Measurements from ENCODE around the gene CAMK2A. TPM values are rescaled to one million over a fixed set of nuclear protein-coding genes. Genes with fewer than 3 reads are reported as not detected.

Gene CAMK2A
- total RNA-seq, 1 donor from 2014 or later = 1.5 TPM

DNA sequence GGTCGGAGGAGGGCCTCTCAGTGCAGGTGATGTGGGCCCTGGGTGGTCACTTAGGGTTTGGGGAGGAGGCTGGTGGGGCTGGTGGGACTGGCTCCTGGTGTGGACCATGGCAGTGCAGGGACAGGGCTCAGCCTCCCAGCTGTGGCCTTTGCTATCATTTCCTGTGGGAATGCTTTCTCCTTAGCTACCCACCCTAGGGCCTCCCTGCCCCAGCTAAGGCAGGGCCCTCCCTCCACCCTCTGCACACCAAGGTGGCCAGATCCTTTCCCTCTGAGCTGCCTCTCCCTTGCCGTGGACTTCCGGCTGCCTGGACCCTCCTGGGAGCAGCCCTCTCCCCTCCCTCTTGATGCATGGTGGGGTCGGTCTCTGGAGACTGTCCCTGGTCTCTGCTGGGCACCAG lies 35.9 kb upstream of the CAMK2A start:
- H3K27me3 ChIP-seq = no peaks in the 10 kb centered on the region
- DNase-seq = no peak
- TF ChIP-seq, protein P1, sequence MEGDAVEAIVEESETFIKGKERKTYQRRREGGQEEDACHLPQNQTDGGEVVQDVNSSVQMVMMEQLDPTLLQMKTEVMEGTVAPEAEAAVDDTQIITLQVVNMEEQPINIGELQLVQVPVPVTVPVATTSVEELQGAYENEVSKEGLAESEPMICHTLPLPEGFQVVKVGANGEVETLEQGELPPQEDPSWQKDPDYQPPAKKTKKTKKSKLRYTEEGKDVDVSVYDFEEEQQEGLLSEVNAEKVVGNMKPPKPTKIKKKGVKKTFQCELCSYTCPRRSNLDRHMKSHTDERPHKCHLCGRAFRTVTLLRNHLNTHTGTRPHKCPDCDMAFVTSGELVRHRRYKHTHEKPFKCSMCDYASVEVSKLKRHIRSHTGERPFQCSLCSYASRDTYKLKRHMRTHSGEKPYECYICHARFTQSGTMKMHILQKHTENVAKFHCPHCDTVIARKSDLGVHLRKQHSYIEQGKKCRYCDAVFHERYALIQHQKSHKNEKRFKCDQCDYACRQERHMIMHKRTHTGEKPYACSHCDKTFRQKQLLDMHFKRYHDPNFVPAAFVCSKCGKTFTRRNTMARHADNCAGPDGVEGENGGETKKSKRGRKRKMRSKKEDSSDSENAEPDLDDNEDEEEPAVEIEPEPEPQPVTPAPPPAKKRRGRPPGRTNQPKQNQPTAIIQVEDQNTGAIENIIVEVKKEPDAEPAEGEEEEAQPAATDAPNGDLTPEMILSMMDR (IDR thresholded peaks at IDR 0.05) = no peak
- intact Hi-C loops (cut with DNase I) = no loop called here
- no peak for ATAC-seq
- no peak overlapping the region for H3K27ac ChIP-seq
- no peaks in the 10 kb centered on the region for H3K4me1 ChIP-seq
- no peaks in the 10 kb centered on the region for H3K9me3 ChIP-seq
- no peaks in the 10 kb centered on the region for H3K36me3 ChIP-seq
- H3K4me3 ChIP-seq = no peak overlapping the region

DNA sequence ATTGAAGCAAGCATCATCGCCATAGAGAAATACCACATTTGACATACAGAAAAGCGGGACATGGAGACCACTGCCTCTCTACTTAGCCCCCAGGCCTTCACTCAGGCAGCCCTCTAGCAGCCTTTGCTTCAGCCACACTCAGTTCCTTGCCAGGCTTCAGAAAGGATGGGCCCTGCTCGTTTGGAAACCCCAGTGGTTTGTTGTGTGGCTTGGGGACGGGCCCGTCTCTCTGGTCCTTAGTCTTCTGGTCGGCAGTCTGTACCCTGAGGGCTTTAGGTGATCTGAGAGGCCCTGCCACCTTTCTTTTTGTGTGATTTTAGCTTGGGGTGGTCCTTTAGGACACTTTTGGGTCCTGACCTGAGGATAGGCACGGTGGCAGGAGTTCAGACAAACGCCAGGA lies 34.2 kb upstream of the CAMK2A start:
- H3K27ac ChIP-seq = no peak overlapping the region
- H3K4me1 ChIP-seq = no peaks in the 10 kb centered on the region
- no peaks in the 10 kb centered on the region for H3K9me3 ChIP-seq
- H3K36me3 ChIP-seq = no peaks in the 10 kb centered on the region
- DNase-seq (no peak), ATAC-seq (no peak)
- TF ChIP-seq, protein P1 (IDR thresholded peaks at IDR 0.05) = no peak
- intact Hi-C loops (cut with DNase I) = no loop called here
- H3K27me3 ChIP-seq = no peaks in the 10 kb centered on the region
- H3K4me3 ChIP-seq = no peak overlapping the region

DNA sequence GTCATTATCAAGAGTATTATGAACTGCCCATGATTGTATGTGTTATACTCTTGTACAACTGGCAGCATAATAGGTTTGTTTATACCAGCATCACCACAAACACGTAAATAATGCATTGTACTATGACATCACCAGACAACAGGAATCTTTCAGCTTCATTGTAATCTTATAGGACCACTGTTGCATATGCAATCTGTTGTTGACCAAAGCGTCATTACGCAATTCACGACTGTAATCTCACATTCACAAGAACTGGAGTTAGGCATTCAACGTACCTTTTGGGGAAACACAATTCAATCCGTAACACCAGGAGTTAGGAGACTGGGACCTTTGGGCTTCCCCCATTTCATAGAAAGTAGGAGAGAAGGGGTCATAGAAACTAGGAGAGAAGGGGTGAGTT lies 33.5 kb upstream of the CAMK2A start:
- Histone ChIP-seq H3K36me3 (no peaks in the 10 kb centered on the region), H3K4me3 (no peak overlapping the region), H3K27ac (no peak overlapping the region), H3K27me3 (no peaks in the 10 kb centered on the region), H3K9me3 (no peaks in the 10 kb centered on the region), H3K4me1 (no peaks in the 10 kb centered on the region)
- TF ChIP-seq, protein P1 (IDR thresholded peaks at IDR 0.05) = no peak
- ATAC-seq = no peak
- DNase-seq = no peak
- intact Hi-C loops (cut with DNase I) = no loop called here

DNA sequence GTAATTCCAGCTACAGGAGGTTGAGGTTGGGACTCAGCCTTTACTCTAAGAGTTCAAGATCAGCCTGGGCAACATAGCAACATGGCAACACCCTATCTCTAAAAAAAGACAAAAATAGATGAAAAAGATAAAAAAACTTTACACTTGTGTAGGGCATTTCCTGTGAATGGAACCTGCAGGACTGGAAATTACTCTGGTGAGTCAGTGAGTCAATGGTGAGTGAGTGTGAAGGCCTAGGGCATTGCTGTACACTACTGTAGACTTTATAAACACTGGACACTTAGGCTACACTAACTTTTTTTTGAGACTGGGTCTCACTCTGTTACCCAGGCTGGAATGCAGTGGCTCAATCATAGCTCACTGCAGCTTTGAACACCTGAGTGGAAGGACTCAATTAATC lies 32.6 kb upstream of the CAMK2A start:
- H3K27ac ChIP-seq = no peak overlapping the region
- intact Hi-C loops (cut with DNase I) = no loop called here
- no peak overlapping the region for H3K4me3 ChIP-seq
- TF ChIP-seq, protein P1 (IDR thresholded peaks at IDR 0.05) = no peak
- no peak for ATAC-seq
- H3K4me1 ChIP-seq = no peaks in the 10 kb centered on the region
- H3K27me3 ChIP-seq = no peaks in the 10 kb centered on the region
- DNase-seq = no peak
- no peaks in the 10 kb centered on the region for H3K36me3 ChIP-seq
- H3K9me3 ChIP-seq = no peaks in the 10 kb centered on the region

DNA sequence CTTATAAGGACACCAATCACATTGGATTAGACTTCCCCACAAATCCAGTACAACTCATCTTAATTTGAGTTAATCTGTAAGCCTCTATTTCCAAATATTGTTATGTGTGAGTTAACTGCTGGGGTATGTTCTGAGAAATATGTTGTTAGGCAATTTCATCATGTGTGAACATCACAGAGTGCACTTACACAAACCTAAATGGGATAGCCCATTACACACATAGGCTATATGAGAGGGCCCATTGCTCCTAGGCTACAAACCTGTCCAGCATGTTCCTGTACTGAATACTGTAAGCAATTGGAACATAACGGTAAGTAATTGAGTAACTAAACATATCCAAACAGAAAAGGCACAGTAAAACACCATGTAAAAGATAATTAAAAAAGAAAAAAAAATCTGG lies 32.2 kb upstream of the CAMK2A start:
- TF ChIP-seq, protein P1 (IDR thresholded peaks at IDR 0.05) = no peak
- H3K27me3 ChIP-seq = no peaks in the 10 kb centered on the region
- DNase-seq = no peak
- ATAC-seq = no peak
- H3K9me3 ChIP-seq = no peaks in the 10 kb centered on the region
- H3K4me1 ChIP-seq = no peaks in the 10 kb centered on the region
- intact Hi-C loops (cut with DNase I) = no loop called here
- no peak overlapping the region for H3K4me3 ChIP-seq
- H3K36me3 ChIP-seq = no peaks in the 10 kb centered on the region
- no peak overlapping the region for H3K27ac ChIP-seq

DNA sequence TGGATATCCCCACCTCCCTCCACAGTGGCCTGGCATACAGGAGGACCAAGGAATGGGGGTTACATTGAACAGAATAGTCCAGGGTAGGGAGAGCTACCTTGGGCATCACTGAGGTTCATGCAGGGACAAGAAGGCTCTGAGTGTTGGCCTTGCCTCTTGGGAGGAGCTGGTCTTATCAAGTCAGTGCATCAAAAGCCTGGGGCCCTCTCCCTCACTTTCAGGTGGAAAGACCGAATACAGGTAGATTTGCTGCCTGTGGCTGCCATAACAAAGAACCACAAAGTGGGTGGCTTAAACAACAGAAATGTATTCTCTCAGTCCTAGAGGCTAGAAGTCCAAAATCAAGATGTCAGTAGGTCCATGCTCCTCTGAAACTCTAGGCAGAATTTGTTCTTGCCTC lies 31.6 kb upstream of the CAMK2A start:
- DNase-seq = no peak
- Histone ChIP-seq H3K4me3 (no peak overlapping the region), H3K4me1 (no peaks in the 10 kb centered on the region), H3K27me3 (no peaks in the 10 kb centered on the region), H3K9me3 (no peaks in the 10 kb centered on the region), H3K36me3 (no peaks in the 10 kb centered on the region), H3K27ac (no peak overlapping the region)
- TF ChIP-seq, protein P1 (IDR thresholded peaks at IDR 0.05) = no peak
- ATAC-seq = no peak
- intact Hi-C loops (cut with DNase I) = no loop called here
